ENCODE results near the gene GULP1.

GRCh38 chr2:188437537-188437936 lies 145.9 kb downstream of the GULP1 start:
- TF ChIP-seq, protein P1, sequence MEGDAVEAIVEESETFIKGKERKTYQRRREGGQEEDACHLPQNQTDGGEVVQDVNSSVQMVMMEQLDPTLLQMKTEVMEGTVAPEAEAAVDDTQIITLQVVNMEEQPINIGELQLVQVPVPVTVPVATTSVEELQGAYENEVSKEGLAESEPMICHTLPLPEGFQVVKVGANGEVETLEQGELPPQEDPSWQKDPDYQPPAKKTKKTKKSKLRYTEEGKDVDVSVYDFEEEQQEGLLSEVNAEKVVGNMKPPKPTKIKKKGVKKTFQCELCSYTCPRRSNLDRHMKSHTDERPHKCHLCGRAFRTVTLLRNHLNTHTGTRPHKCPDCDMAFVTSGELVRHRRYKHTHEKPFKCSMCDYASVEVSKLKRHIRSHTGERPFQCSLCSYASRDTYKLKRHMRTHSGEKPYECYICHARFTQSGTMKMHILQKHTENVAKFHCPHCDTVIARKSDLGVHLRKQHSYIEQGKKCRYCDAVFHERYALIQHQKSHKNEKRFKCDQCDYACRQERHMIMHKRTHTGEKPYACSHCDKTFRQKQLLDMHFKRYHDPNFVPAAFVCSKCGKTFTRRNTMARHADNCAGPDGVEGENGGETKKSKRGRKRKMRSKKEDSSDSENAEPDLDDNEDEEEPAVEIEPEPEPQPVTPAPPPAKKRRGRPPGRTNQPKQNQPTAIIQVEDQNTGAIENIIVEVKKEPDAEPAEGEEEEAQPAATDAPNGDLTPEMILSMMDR (IDR thresholded peaks at IDR 0.05; ENCODE audit: insufficient read depth, low read depth, low read length): no peak
- no peak for TF ChIP-seq EZH2 (IDR thresholded peaks at IDR 0.05; ENCODE audit: insufficient read depth, low read length)

All from astrocyte (in vitro differentiated cells and primary cell).